IMR-90 (cell line): ENCODE data around the gene PAX5. TPM values are rescaled to one million over a fixed set of nuclear protein-coding genes. Genes with fewer than 3 reads are reported as not detected.

Experiments
- ATAC-seq: fragments of 200-7000 bp; cut with Tn5 transposase; 2 replicates; pipeline ENCODE4 v1.9.1; 2020; ENCODE audit warnings: low read depth, mild to moderate bottlenecking, moderate library complexity
- BruUV-seq: library from RNA; stranded (reverse); fragments of 400-500 nt; replicated peaks from 2 replicates; lab custom pipeline; 2021; lab: Mats Ljungman, UMichigan
- CTCF ChIA-PET: fragments of 300-600 bp; formaldehyde crosslinking; extraction: SDS; loops from one replicate; lab custom pipeline; 2021; ENCODE audit warnings: antibody characterized with exemption; lab: Yijun Ruan, JAX
- POLR2A ChIA-PET: fragments of 300-600 bp; sonication (Branson Sonifier 250); formaldehyde crosslinking; loops from one replicate; lab custom pipeline; 2022; ENCODE audit warnings: antibody characterized with exemption; ENCODE audit not compliant: unreplicated experiment; lab: Charles Lee
- DNase-seq: peaks from one replicate; pipeline ENCODE4 v3.0.0; 2013
- H2AFZ ChIP-seq: replicated peaks from 2 replicates; pipeline ENCODE3; 2013; ENCODE audit warnings: low read length, mild to moderate bottlenecking; ENCODE audit not compliant: poor library complexity
- H2AK5ac ChIP-seq: 2 replicates; pipeline ENCODE4 v1.6.1; 2013; ENCODE audit warnings: low read depth, low read length, inconsistent platforms
- H2AK9ac ChIP-seq: replicated peaks from 2 replicates; pipeline ENCODE3; 2013; ENCODE audit warnings: mild to moderate bottlenecking, low read depth, low read length, moderate library complexity; ENCODE audit not compliant: poor library complexity
- H2BK120ac ChIP-seq: 2 replicates; pipeline ENCODE4 v1.6.1; 2013; ENCODE audit warnings: low read depth, low read length, inconsistent platforms
- H2BK15ac ChIP-seq: 3 replicates; pipeline ENCODE4 v1.6.1; 2013; ENCODE audit warnings: low read depth, low read length, inconsistent platforms
- H2BK20ac ChIP-seq: 2 replicates; pipeline ENCODE4 v1.6.1; 2013; ENCODE audit warnings: low read depth, mild to moderate bottlenecking, inconsistent platforms, low read length, moderate library complexity
- H2BK5ac ChIP-seq: 2 replicates; pipeline ENCODE4 v1.6.1; 2013; ENCODE audit warnings: mild to moderate bottlenecking, low read depth, low read length, inconsistent platforms; ENCODE audit not compliant: poor library complexity, severe bottlenecking
- H3K14ac ChIP-seq: replicated peaks from 2 replicates; pipeline ENCODE4 v1.6.1; 2013; ENCODE audit warnings: low read depth, low read length, inconsistent platforms
- H3K18ac ChIP-seq: 2 replicates; pipeline ENCODE4 v1.6.1; 2013; ENCODE audit warnings: low read depth, low read length, control low read depth
- H3K23ac ChIP-seq: 2 replicates; pipeline ENCODE4 v1.6.1; 2013; ENCODE audit warnings: low read depth, low read length, inconsistent platforms
- H3K27ac ChIP-seq: 2 replicates; pipeline ENCODE4 v1.5.1; 2013; ENCODE audit warnings: mild to moderate bottlenecking, control low read depth, low read length; ENCODE audit not compliant: insufficient read depth
- H3K27me3 ChIP-seq: 2 replicates; pipeline ENCODE4 v1.6.1; 2013; ENCODE audit warnings: low read length; ENCODE audit not compliant: control insufficient read depth, insufficient read depth
- H3K36me3 ChIP-seq: 2 replicates; pipeline ENCODE4 v1.6.1; 2013; ENCODE audit warnings: low read length, mixed read lengths; ENCODE audit not compliant: control insufficient read depth, insufficient read depth
- H3K4ac ChIP-seq: 2 replicates; pipeline ENCODE4 v1.6.1; 2013; ENCODE audit warnings: low read depth, low read length, inconsistent platforms
- H3K4me1 ChIP-seq: 2 replicates; pipeline ENCODE4 v1.6.1; 2013; ENCODE audit warnings: low read length, mixed read lengths; ENCODE audit not compliant: control insufficient read depth, insufficient read depth
- H3K4me2 ChIP-seq: 2 replicates; pipeline ENCODE4 v1.6.1; 2013; ENCODE audit warnings: low read depth, mild to moderate bottlenecking, control low read depth, low read length, moderate library complexity
- H3K4me3 ChIP-seq: 2 replicates; pipeline ENCODE4 v1.5.1; 2013; ENCODE audit warnings: low read depth, mild to moderate bottlenecking, control low read depth, low read length, moderate library complexity; ENCODE audit not compliant: insufficient read depth
- H3K56ac ChIP-seq: 2 replicates; pipeline ENCODE4 v1.6.1; 2013; ENCODE audit warnings: low read length, inconsistent platforms; ENCODE audit not compliant: insufficient read depth; ENCODE audit errors: extremely low read depth
- H3K79me1 ChIP-seq, 2 experiments: 2 replicates each; pipeline ENCODE4 v1.6.1; 2013; ENCODE audit warnings: low read length in 2 of 2, inconsistent platforms in 1 of 2, low read depth in 1 of 2
- H3K9ac ChIP-seq: 2 replicates; pipeline ENCODE4 v1.6.1; 2013; ENCODE audit warnings: low read depth, low read length, control low read depth
- H3K9me1 ChIP-seq: 2 replicates; pipeline ENCODE4 v1.6.1; 2013; ENCODE audit warnings: low read length, inconsistent platforms; ENCODE audit not compliant: insufficient read depth
- H3K9me3 ChIP-seq: 2 replicates; pipeline ENCODE4 v1.6.1; 2013; ENCODE audit warnings: low read length; ENCODE audit not compliant: control insufficient read depth, insufficient read depth
- H4K20me1 ChIP-seq: 2 replicates; pipeline ENCODE4 v1.6.1; 2013; ENCODE audit warnings: low read length, inconsistent platforms; ENCODE audit not compliant: insufficient read depth
- H4K5ac ChIP-seq: 2 replicates; pipeline ENCODE4 v1.6.1; 2013; ENCODE audit warnings: mild to moderate bottlenecking, low read depth, low read length, control low read depth
- H4K8ac ChIP-seq, 2 experiments: 2 replicates each; pipeline ENCODE4 v1.6.1; 2013; ENCODE audit warnings: low read depth in 2 of 2, low read length in 2 of 2, control low read depth in 1 of 2, inconsistent platforms in 1 of 2
- H4K91ac ChIP-seq: 2 replicates; pipeline ENCODE4 v1.6.1; 2013; ENCODE audit warnings: low read depth, low read length, inconsistent platforms; ENCODE audit not compliant: insufficient read depth
- POLR2A ChIP-seq: IDR thresholded peaks from 2 replicates; pipeline ENCODE4 v1.6.1; 2012; ENCODE audit warnings: mild to moderate bottlenecking, low read depth, low read length
- RCOR1 ChIP-seq: IDR thresholded peaks from 2 replicates; pipeline ENCODE4 v1.6.1; 2012; ENCODE audit warnings: mild to moderate bottlenecking, low read length, improper control_type of control experiment; ENCODE audit not compliant: insufficient replicate concordance
- WGBS, 2 experiments: methylation state at CpG; one replicate each; pipeline versions ENCODE4 v1.1.5 to v1.1.7; 2013; ENCODE audit warnings: missing lambda C conversion rate in 2 of 2; ENCODE audit not compliant: insufficient read length in 1 of 2; ENCODE audit errors: extremely low coverage in 2 of 2; 5-methylcytosine and 5-hydroxymethylcytosine counted together
- dilution Hi-C: fragments of 300-500 bp; cut with HindIII; formaldehyde crosslinking; loops from one replicate; pipeline ENCODE4 v1.14.3; 2018; ENCODE audit warnings: low sequenced_read_pairs; ENCODE audit not compliant: unreplicated experiment
- in situ Hi-C: fragments of 300-500 bp; cut with MboI; formaldehyde crosslinking; loops from 3 replicates; pipeline ENCODE4 v1.14.3; 2019; ENCODE audit warnings: low sequenced_read_pairs, inconsistent platforms, mixed read lengths
- intact Hi-C: fragments of 100-400 bp; cut with micrococcal nuclease; formaldehyde crosslinking; loops from 2 replicates; pipeline ENCODE4 v1.10.0; 2022
- polyA plus RNA-seq, 3 experiments: library from polyadenylated mRNA; depleted of rRNA; stranded (reverse); fragments of >200 nt; gene quantifications; 2 replicates each; pipeline ENCODE4 v1.2.3, GENCODE V29; 2012; ENCODE audit warnings: low replicate concordance in 1 of 3
- total RNA-seq: library from RNA; depleted of rRNA; stranded (reverse); fragments of >200 nt; gene quantifications from 2 replicates; pipeline ENCODE4 v1.2.3, GENCODE V29; 2012
- TF ChIP-seq, protein P1 (sequence below): fragments of 150-350 bp; IDR thresholded peaks from 2 replicates; pipeline ENCODE4 v1.6.1; 2016; ENCODE audit warnings: low read depth, mild to moderate bottlenecking, low read length, moderate library complexity, borderline replicate concordance

Gene PAX5
- total and polyA plus RNA-seq, 2 of the 4 experiments (the other 2 are of a cell fraction), result not detected

DNA sequence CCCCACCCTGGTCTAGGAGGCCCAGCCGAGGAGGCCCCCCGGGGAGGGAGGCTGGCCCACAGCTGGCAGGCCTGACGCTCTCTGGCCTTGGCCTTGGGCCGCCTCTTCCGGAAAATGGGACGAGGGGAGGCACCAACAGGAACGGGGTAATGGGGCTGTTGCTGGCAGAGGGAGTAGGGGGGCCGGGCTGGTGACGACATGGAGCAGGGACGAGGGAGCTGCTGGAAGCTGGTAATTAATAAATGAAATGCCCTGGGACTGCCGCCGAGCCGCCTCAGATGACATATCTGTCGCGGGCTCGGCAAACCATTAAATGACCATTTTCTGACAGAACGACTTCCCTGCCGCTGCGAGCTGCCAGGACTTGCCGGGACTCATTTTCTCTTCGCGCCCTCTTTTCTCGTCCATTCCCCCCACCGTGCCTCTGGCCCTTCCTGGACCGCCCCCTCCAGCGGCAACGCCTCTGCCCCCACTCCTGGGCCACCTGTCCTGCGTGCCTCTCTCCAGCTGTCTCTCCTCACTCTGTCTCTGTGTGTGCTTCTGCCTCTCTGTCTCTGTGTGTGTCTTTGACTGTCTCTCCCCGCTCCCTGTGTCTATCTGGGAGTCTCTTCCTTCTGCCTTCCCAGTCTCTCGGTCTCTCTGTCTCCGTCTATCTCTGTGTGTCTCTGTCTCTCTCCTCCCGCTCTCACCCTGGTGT, 215.7 kb downstream of the PAX5 start:
- Histone ChIP-seq H3K4ac (no peak overlapping the region), H3K27me3 (peaks cover 60% of the 10 kb centered on the region), H3K79me1 (no peaks in the 10 kb centered on the region), H2BK5ac (no peak overlapping the region), H3K9me1 (no peaks in the 10 kb centered on the region), H2AFZ (peak overlapping the region; percentile 53), H4K8ac (no peak overlapping the region), H3K4me2 (peak overlapping the region; percentile 3; the same call in 1 of the 2 replicates), H3K14ac (no peak overlapping the region), H2BK15ac (no peak overlapping the region), H2BK20ac (no peak overlapping the region), H4K5ac (no peak overlapping the region), H4K91ac (no peak overlapping the region), H2AK5ac (no peak overlapping the region), H3K27ac (no peak overlapping the region), H2BK120ac (no peak overlapping the region), H3K9me3 (no peaks in the 10 kb centered on the region), H3K36me3 (no peaks in the 10 kb centered on the region), H3K23ac (no peak overlapping the region; the same call in 1 of the 2 replicates), H3K56ac (no peak overlapping the region), H3K4me3 (no peak overlapping the region), H3K18ac (no peak overlapping the region), H4K20me1 (no peaks in the 10 kb centered on the region), H3K4me1 (no peaks in the 10 kb centered on the region), H2AK9ac (no peak overlapping the region), H3K9ac (no peak overlapping the region)
- dilution Hi-C loops, result no loop called here
- in situ Hi-C loops, result no loop called here
- no TSS peak for BruUV-seq
- DNase-seq, result no peak
- 14% methylated on average over 15 of the region's 32 CpGs; no CpG with 5 or more reads in 1 of the 2 experiments for WGBS, 2 experiments
- ATAC-seq, result no peak
- POLR2A ChIA-PET, result no interaction called here
- intact Hi-C loops, result no loop called here
- CTCF ChIA-PET, result no interaction called here
- TF ChIP-seq, protein P1, sequence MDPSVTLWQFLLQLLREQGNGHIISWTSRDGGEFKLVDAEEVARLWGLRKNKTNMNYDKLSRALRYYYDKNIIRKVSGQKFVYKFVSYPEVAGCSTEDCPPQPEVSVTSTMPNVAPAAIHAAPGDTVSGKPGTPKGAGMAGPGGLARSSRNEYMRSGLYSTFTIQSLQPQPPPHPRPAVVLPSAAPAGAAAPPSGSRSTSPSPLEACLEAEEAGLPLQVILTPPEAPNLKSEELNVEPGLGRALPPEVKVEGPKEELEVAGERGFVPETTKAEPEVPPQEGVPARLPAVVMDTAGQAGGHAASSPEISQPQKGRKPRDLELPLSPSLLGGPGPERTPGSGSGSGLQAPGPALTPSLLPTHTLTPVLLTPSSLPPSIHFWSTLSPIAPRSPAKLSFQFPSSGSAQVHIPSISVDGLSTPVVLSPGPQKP, result no peak
- TF ChIP-seq RCOR1 (no peak), POLR2A (no peak)
